ENCODE data around the gene CASP10.
"Not testable (repeated sequence)": the region's sequence is repeated elsewhere in the genome, so short reads cannot be mapped to it uniquely, and the experiment has no call there.

The CASP10 gene

DNA sequence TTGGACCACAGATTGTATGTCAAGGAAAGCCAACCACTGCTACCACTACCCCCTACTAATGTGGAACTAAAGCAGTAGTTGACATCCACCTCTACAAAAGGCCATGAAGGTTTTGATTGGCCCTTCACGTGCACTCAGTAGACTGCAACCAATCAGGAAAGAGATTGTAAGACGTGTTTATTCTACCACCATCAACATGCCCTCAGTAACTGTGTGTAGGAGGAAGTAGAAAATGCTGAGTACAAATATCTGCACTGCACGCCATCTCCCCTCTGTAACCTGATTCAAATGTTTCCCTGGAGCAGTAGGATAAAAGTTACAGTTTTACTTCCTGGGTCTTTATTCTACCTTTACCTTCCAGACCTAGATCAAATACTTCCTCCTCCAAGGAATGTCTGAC lies 2.9 kb upstream of the CASP10 start:
- DNase-seq = no peak
- TF ChIP-seq, protein P1, sequence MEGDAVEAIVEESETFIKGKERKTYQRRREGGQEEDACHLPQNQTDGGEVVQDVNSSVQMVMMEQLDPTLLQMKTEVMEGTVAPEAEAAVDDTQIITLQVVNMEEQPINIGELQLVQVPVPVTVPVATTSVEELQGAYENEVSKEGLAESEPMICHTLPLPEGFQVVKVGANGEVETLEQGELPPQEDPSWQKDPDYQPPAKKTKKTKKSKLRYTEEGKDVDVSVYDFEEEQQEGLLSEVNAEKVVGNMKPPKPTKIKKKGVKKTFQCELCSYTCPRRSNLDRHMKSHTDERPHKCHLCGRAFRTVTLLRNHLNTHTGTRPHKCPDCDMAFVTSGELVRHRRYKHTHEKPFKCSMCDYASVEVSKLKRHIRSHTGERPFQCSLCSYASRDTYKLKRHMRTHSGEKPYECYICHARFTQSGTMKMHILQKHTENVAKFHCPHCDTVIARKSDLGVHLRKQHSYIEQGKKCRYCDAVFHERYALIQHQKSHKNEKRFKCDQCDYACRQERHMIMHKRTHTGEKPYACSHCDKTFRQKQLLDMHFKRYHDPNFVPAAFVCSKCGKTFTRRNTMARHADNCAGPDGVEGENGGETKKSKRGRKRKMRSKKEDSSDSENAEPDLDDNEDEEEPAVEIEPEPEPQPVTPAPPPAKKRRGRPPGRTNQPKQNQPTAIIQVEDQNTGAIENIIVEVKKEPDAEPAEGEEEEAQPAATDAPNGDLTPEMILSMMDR (IDR thresholded peaks at IDR 0.05; ENCODE audit: borderline replicate concordance, extremely low read depth, low read length, poor library complexity, severe bottlenecking) = no peak
- TF ChIP-seq EZH2 (IDR thresholded peaks at IDR 0.05; ENCODE audit: borderline replicate concordance, low read depth, low read length, severe bottlenecking) = no peak
- H3K4me2 ChIP-seq (ENCODE audit: insufficient read depth, low read length) = no peak overlapping the region
- H3K9ac ChIP-seq (ENCODE audit: low read depth, low read length) = no peak overlapping the region
- no peak overlapping the region for H3K27ac ChIP-seq (ENCODE audit: low read length)
- H3K4me3 ChIP-seq (ENCODE audit: low read depth in 1 of 2, low read length in 2 of 2) = no peak overlapping the region
- no peaks in the 10 kb centered on the region for H4K20me1 ChIP-seq (ENCODE audit: insufficient read depth, low read length)
- no peaks in the 10 kb centered on the region for H3K36me3 ChIP-seq (ENCODE audit: insufficient read depth, low read length)
- H3K79me2 ChIP-seq (ENCODE audit: insufficient read depth, low read length) = peaks cover 19% of the 10 kb centered on the region
- H3K9me3 ChIP-seq (ENCODE audit: insufficient read depth, low read length, severe bottlenecking) = peaks cover 6% of the 10 kb centered on the region
- peak overlapping the region; percentile 30; the same call in 1 of the 2 replicates for H2AFZ ChIP-seq (ENCODE audit: low read depth, low read length)
- H3K27me3 ChIP-seq (ENCODE audit: insufficient read depth, low read length, poor library complexity) = no peaks in the 10 kb centered on the region
- peaks cover 22% of the 10 kb centered on the region for H3K4me1 ChIP-seq (ENCODE audit: insufficient read depth, low read length)
- ATAC-seq (ENCODE audit: insufficient read depth, low read depth) = no peak

DNA sequence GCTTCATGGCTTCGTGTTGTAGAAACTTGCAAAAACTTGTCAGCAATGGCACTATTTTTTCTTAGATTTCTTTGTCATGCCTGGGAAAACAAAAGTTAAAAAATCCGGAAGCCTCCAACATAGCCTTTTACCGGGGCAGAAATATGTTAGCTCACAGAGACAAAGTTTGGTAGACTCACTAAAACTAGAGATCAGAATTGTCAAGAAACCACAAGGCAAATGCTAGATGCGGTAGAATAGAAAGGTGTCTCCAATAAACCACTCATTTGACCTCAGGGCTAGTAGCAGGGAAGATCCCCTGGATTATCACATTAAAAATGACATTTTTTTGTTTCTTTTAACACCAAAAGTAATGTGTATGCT lies 405 bp downstream of the CASP10 start:
- Histone ChIP-seq H3K9ac (ENCODE audit: low read depth, low read length) (peak overlapping the region; percentile 65), H3K36me3 (ENCODE audit: insufficient read depth, low read length) (peaks cover 13% of the 10 kb centered on the region), H3K27me3 (ENCODE audit: insufficient read depth, low read length, poor library complexity) (no peaks in the 10 kb centered on the region), H2AFZ (ENCODE audit: low read depth, low read length) (peak overlapping the region; percentile 83), H3K27ac (ENCODE audit: low read length) (peak overlapping the region; percentile 79), H3K9me3 (ENCODE audit: insufficient read depth, low read length, severe bottlenecking) (no peaks in the 10 kb centered on the region), H3K79me2 (ENCODE audit: insufficient read depth, low read length) (peaks cover 26% of the 10 kb centered on the region), H4K20me1 (ENCODE audit: insufficient read depth, low read length) (no peaks in the 10 kb centered on the region), H3K4me2 (ENCODE audit: insufficient read depth, low read length) (peak overlapping the region; percentile 79), H3K4me1 (ENCODE audit: insufficient read depth, low read length) (peaks cover 33% of the 10 kb centered on the region), H3K4me3 (ENCODE audit: low read depth in 1 of 2, low read length in 2 of 2) (peak overlapping the region; percentile 51 to 65)
- TF ChIP-seq EZH2 (IDR thresholded peaks at IDR 0.05; ENCODE audit: borderline replicate concordance, low read depth, low read length, severe bottlenecking) = no peak
- TF ChIP-seq, protein P1 (IDR thresholded peaks at IDR 0.05; ENCODE audit: borderline replicate concordance, extremely low read depth, low read length, poor library complexity, severe bottlenecking) = no peak
- DNase-seq (no peak), ATAC-seq (ENCODE audit: insufficient read depth, low read depth) (peak; percentile 47)

DNA sequence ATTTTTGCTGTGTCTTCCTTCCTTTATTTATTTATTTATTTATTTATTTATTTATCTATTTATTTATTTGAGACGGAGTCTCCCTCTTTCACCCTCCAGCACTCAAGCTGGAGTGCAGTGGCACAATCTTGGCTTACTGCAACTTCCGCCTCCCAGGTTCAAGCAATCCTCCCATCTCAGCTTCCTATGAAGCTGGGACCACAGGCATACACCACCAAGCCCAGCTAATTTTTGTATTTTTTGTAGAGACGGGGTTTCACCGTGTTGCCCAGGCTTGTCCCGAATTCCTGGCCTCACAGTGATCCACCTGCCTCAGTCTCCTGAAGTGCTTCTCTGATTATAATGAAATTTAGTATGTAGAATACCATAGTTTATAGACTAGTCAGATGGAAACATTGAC lies 894 bp downstream of the CASP10 start:
- H4K20me1 ChIP-seq (ENCODE audit: insufficient read depth, low read length); H3K9me3 ChIP-seq (ENCODE audit: insufficient read depth, low read length, severe bottlenecking); H3K27me3 ChIP-seq (ENCODE audit: insufficient read depth, low read length, poor library complexity): not testable (repeated sequence)
- H3K79me2 ChIP-seq (ENCODE audit: insufficient read depth, low read length) = peaks cover 26% of the 10 kb centered on the region
- peak overlapping the region; percentile 79 for H3K4me2 ChIP-seq (ENCODE audit: insufficient read depth, low read length)
- H3K27ac ChIP-seq (ENCODE audit: low read length) = peak overlapping the region; percentile 30; the same call in 1 of the 2 replicates
- peaks cover 33% of the 10 kb centered on the region for H3K4me1 ChIP-seq (ENCODE audit: insufficient read depth, low read length)
- H3K36me3 ChIP-seq (ENCODE audit: insufficient read depth, low read length) = peaks cover 16% of the 10 kb centered on the region
- ATAC-seq (ENCODE audit: insufficient read depth, low read depth) (peak; percentile 66), DNase-seq (peak; percentile 51)
- H3K4me3 ChIP-seq (ENCODE audit: low read depth in 1 of 2, low read length in 2 of 2) = peak overlapping the region; percentile 51 to 65; a peak in 3 of 4 replicates
- peak overlapping the region; percentile 65 for H3K9ac ChIP-seq (ENCODE audit: low read depth, low read length)
- H2AFZ ChIP-seq (ENCODE audit: low read depth, low read length) = peak overlapping the region; percentile 44

DNA sequence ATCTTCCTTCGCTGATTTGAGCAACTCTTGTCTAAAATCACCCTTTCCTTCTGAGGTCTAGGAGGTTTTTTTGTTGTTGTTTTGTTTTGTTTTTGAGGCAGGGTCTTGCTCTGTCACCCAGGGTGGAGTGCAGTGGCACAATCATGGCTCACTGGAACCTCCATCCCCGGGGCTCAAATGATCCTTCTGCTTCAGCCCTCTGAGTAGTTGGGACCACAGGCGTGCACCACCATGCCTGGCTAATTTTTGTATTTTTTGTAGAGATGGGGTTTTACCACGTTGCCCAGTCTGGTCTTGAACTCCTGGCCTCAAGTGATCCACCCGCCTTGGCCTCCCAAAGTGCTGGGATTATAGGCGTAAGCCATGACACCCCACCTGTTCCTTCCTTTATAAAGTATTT lies 1.3 kb downstream of the CASP10 start:
- not testable (repeated sequence) for ATAC-seq (ENCODE audit: insufficient read depth, low read depth); DNase-seq; H3K9me3 ChIP-seq (ENCODE audit: insufficient read depth, low read length, severe bottlenecking); H4K20me1 ChIP-seq (ENCODE audit: insufficient read depth, low read length); H3K27me3 ChIP-seq (ENCODE audit: insufficient read depth, low read length, poor library complexity)
- Histone ChIP-seq H3K79me2 (ENCODE audit: insufficient read depth, low read length) (peaks cover 26% of the 10 kb centered on the region), H3K4me2 (ENCODE audit: insufficient read depth, low read length) (peak overlapping the region; percentile 79), H2AFZ (ENCODE audit: low read depth, low read length) (peak overlapping the region; percentile 44), H3K4me3 (ENCODE audit: low read depth in 1 of 2, low read length in 2 of 2) (peak overlapping the region in 1 of 2 experiments; percentile 65; a peak in 3 of 4 replicates), H3K4me1 (ENCODE audit: insufficient read depth, low read length) (peaks cover 33% of the 10 kb centered on the region), H3K36me3 (ENCODE audit: insufficient read depth, low read length) (peaks cover 16% of the 10 kb centered on the region), H3K9ac (ENCODE audit: low read depth, low read length) (peak overlapping the region; percentile 65), H3K27ac (ENCODE audit: low read length) (peak overlapping the region; percentile 30; the same call in 1 of the 2 replicates)
